Hepatocyte (in vitro differentiated cells): Measurements from ENCODE around the gene KCTD17.

ENCODE experiments used
- EZH2phosphoT487 ChIP-seq: fragments of 200-600 bp; sonication (generic); IDR thresholded peaks from one replicate; pipeline ENCODE4 v1.6.1; 2018; ENCODE audit warnings: antibody characterized with exemption, mild to moderate bottlenecking, low read depth, moderate library complexity; ENCODE audit not compliant: unreplicated experiment, severe bottlenecking
- TF ChIP-seq, protein P1 (sequence below): fragments of 200-600 bp; sonication (generic); IDR thresholded peaks from 2 replicates; pipeline ENCODE4 v1.5.1; 2016; ENCODE audit warnings: antibody characterized with exemption, mild to moderate bottlenecking; ENCODE audit not compliant: poor library complexity

- TF ChIP-seq, protein P1, sequence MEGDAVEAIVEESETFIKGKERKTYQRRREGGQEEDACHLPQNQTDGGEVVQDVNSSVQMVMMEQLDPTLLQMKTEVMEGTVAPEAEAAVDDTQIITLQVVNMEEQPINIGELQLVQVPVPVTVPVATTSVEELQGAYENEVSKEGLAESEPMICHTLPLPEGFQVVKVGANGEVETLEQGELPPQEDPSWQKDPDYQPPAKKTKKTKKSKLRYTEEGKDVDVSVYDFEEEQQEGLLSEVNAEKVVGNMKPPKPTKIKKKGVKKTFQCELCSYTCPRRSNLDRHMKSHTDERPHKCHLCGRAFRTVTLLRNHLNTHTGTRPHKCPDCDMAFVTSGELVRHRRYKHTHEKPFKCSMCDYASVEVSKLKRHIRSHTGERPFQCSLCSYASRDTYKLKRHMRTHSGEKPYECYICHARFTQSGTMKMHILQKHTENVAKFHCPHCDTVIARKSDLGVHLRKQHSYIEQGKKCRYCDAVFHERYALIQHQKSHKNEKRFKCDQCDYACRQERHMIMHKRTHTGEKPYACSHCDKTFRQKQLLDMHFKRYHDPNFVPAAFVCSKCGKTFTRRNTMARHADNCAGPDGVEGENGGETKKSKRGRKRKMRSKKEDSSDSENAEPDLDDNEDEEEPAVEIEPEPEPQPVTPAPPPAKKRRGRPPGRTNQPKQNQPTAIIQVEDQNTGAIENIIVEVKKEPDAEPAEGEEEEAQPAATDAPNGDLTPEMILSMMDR = no peak
- no peak for TF ChIP-seq EZH2phosphoT487
These were observed 15.9 kb downstream of the KCTD17 start for GRCh38 chr22:37067428-37067827.
